ENCODE measurements around the gene PTPRM.

The PTPRM gene

DNA sequence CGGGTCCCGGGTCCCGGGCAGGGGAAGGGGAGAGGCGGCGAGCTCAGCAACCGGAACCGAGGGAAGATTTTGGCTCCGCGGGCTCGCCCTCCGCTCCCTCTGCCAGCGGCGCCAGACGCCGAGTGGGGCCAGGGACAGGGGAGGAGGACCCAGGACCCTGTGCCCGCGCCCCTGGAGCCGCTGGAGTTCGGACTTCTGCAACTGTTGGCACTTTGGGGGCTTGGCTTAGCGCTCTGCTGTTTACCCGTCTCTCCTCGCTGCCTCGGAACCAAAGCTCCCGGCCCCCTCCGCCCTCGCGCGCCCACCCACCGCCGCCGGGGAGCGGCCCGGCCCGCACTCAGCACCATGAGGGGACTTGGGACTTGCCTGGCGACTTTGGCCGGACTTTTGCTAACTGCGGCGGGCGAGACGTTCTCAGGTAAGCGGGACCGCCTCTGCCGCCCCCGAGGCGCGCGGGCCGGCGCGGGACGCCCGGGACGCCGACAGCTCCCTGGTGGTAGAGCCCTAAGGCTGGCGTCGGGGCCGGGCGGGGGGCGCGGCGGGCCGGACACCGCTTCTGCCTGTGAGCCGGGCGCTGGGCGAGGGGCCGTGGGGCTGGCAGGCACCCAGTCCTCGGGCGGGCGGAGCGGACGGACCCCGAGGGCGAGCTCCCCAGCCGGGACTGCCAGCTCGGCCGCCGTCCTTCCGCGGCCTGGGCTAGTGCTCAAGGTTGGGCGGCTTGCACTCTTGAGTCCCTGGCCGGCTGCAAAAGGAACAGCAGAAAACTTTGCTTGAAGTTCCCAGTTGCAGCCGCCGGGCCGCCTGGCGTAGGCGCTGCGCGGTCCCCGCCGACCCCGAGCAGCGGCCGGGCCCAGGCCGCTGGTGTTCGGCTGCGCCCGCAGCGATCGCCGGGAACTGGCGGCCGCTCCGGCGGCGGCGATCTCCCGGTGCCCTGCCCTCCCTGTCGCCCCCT is 634 bp downstream of the PTPRM start:
- no peak for DNase-seq (ENCODE audit: low read depth in 2 of 2)

DNA sequence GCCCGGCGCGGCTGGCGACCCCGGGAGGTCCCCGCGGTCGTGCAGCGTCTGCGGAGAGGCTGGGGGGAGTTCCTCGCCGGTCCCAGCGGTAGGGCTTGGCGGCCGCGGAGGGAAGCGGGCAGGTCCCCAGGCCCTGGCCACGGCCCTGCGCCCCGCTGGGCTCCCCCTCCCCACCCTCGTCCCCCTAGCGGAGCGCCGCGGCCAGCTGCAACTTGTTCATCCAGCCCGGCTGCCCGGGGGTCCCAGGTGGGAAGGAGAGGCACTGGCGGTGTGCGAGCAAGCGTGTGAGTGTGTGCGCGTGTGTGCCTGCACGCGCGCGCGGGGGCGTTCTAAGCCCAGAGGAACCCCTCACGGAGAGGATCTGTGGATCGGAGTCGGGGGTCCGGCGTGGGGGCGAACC is 1.3 kb downstream of the PTPRM start:
- no peak for DNase-seq (ENCODE audit: low read depth in 2 of 2)

DNA sequence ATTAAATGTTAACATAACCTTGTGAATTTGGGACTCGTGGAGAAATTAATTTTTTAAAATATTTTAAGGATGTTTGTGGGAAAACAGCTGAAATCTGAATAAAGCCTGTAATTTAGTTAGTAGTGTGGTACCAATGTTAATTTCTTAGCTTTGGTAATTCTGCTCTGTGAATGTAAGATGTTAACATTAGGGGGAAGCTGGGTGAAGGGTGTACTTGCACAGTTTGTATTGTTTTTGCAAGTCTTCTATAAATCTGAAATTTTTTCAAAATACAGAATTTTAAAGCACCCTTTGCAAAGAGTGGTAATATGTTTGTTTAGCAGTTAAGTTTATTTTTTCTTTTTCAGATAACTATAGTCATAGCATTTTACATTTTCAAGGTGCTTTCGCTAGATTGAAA is 4.5 kb downstream of the PTPRM start:
- DNase-seq (ENCODE audit: low read depth in 2 of 2): no peak

DNA sequence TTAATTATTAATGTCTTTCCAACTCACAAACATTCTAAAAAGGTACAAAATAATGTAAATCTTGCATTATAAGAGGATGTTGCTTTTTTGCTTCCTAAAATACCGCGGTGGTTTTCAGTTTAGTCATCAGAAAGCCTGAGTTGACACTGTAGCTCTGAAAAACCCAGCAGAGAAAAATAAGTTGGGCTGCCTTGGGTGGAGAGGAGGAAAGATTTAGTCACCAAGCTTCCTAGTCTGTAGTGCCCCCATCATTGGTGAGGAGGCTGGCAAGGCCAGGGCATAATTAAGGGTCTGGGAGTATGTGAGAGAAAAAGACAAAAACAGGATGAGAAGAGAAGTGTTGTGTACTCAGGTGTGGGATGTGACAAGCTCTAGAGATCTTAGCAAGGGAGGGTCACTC is 5.7 kb downstream of the PTPRM start:
- no peak for DNase-seq (ENCODE audit: low read depth in 2 of 2)

DNA sequence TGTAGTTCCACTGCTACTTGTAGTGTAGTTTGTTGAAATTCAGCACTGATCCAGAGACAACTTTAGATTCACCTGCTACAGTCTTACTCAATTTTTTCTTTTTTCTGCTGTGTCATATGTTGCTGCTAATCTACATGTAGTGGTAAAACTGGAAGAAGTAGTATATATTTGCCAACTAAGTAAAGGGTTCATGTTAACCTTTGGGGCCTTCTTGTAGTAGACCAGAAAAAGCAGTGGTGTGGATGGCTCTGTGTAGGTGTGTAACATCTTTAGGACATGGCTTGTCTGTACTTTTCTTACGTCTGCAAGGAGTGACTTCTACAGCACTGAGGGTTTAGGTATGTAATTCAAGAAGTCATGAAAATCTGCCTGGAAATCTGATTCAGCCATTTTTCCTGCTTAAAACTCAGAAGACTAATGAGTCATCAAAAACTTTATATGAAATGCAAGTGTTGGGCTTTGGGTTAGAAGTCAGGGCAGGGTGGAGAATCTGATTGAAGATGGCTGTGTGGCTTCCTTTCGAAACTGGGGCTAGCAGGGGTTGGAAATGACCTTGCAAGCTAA is 8.4 kb downstream of the PTPRM start:
- no peak for DNase-seq (ENCODE audit: low read depth in 2 of 2)

DNA sequence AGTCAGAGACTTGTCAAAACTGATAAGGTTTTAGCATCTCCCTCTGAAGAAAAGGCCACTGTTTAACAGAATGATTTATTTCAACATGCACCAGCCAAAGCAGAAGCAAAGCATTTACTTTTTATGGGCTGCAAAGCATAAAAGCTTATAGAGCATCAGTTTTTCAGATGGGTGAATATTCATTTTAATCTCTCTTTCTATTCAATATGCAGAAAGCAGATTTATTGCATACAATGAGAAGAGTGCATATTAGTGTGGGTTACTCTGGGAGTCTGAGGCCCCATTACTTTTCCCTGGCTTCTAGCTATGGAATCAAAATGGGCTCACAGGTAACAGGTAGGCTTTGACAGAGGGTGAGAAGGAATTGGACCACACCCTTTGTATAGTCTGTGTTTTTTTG is 9.0 kb downstream of the PTPRM start:
- DNase-seq (ENCODE audit: low read depth in 2 of 2): no peak

DNA sequence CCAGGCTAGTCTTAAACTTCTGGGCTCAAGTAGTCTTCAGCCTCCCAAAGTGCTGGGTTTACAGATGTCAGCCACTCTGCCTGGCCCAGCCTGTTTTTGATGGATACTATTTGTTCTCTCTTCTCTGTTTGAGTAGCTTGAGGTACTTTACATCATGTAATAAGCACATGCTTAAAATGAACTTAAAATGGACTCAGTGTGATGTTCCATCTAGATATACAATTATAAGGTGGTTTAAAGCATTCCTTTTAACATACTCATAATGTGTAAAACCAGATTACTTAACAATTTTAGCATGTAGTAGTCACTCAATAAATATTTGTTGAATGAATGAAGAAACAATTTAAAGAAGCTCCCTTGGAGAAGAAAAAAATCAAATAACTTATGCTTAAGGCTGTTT is 9.6 kb downstream of the PTPRM start:
- no peak for DNase-seq (ENCODE audit: low read depth in 2 of 2)

DNA sequence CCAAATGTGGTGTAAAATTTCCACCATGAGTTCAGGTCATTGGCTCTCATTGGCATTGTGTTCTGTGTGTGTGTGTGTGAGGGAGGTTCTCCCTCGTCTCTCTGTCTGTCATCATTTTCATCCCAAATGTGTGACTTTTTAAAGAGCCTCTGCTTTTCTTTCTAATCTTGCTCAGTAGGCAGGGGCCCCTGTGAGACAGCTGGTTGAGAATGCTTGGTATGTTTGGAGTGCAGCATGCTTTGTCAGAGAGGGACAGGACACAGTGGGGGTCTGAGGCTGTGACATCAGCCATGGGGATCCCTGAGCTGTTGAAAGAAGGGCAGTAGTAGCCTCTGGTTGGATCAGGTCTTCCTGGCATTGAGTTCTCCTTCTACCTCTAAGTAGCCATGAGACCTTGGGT is 10.6 kb downstream of the PTPRM start:
- no peak for DNase-seq (ENCODE audit: low read depth in 2 of 2)

DNA sequence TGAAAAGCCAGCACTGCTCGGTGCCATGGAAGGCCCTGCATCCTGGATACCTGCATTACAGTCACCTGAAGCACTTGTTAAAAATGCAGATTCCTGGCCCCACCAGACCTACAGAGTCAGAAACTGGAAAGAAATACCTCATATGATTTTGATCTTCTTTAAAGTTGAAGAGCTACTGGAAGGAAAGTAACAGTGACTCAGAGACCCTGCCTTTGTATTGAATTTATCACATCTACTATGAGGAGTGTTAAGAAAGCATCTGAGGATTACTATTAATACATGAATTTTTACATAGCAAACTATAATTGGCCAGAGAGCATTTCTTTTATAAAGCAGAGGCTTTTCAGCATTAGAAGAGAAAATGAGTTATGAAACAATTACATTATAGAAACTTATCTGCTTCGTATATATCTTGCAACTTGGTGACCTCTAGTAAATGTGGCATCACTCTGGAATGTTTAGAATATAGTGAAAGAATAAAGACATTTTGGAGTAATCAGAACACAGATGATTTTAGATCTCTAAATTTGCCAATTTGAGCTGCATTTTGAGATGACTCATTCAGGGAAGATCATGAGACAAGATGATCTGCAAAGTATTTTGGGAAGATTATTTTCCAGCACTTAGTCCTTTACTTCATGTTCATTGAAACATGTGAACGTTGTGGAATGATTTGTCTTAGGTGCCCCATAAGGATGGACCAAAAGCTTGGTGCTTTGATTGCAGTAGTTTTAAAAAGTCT is 12.2 kb downstream of the PTPRM start:
- DNase-seq (ENCODE audit: low read depth in 2 of 2): no peak

DNA sequence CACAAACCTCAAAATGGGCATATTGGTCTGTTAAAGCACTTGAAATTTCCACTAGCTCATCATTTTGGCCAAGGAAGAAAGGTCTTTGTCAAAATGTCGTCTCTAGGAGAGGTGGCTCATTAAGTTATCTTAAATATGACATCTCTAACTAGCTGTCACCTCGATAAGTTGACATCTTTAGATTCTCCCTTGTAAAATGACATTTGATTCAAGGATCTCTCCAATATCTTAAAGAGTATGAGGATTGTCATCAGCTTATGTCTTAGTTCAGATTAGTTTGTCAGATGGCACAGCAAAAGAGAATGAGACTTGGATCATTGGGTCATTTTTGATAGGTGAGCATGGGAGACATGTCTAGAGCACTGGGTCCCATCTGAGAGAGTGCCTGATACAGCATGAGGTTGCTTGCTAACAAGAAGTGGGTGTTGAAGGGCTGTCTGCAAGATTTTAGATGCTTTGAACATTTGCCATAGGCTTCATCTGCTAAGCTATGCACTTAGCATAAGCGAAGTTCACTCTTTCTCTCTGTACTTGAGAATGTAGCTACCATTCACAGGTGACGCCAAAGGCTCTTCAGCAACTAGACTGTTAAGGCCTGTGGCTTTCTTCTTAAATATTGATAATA is 12.9 kb downstream of the PTPRM start:
- no peak for DNase-seq (ENCODE audit: low read depth in 2 of 2)

DNA sequence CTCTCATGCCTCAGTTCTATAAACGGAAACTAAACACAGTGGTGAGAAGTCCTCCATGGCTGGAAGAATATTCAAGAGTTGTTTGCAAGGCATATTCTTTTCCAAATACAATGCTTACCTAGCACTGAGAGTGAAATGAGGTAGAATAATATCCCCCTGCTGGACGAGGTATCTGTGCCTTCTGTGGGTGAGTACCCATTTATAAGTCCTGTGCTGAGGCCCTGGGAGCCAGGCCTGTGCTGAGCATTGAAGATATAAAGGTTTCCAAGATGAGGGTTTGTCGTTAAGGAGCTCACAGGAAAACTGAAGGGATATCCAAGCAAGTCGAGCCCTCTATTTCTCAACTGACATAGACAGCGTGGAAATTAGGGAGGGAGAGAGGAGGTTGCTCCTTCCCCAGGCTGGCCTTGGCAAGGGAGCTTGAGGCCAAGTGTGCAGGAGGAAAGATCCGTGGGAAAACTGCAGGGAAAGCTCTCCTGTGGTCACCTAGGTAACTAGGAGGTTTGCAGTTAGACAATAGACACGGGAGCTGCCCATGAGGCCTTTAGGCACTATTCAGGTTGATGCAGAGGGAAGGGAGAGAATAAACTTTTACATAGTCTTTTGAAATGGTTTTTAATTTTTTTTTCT is 17.6 kb downstream of the PTPRM start:
- DNase-seq (ENCODE audit: low read depth in 2 of 2): no peak

DNA sequence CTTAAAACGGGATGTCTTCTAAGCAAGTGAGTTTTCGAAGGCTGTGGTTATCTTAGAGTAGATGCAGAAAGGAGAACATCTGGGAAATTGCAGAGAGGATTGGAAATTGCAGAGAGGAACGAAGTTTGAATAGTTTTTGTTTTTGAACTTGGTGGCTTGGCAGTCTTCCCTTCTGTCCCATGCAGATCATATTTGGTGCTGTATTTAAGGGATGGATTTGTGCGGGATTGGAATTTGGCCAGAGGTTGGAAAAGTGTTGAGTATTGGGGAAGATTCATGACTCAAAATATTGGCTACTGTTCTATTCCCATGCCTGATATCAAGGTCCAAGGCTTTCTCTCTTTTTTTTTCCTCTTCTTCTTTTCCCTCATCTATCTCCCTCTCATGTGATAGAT is 18.2 kb downstream of the PTPRM start:
- no peak for DNase-seq (ENCODE audit: low read depth in 2 of 2)

DNA sequence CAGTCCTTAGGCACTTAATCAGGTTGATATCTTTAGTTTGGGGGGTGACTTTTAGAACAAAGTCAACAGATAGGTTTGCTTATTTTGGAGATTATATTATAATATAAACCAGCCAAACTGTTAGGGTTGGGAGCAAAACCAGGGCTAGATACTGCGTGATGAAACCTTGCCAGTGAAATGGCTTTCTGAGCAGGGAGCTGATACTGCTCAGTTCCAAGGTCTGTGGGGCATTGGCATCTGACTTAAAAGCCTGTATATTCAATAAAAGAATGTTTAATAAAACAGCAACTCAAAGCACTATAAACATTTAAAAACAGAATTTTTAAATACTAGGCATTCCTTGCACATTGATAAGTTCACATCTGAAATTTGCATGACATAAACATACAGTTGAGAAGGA is 19.3 kb downstream of the PTPRM start:
- no peak for DNase-seq (ENCODE audit: low read depth in 2 of 2)

DNA sequence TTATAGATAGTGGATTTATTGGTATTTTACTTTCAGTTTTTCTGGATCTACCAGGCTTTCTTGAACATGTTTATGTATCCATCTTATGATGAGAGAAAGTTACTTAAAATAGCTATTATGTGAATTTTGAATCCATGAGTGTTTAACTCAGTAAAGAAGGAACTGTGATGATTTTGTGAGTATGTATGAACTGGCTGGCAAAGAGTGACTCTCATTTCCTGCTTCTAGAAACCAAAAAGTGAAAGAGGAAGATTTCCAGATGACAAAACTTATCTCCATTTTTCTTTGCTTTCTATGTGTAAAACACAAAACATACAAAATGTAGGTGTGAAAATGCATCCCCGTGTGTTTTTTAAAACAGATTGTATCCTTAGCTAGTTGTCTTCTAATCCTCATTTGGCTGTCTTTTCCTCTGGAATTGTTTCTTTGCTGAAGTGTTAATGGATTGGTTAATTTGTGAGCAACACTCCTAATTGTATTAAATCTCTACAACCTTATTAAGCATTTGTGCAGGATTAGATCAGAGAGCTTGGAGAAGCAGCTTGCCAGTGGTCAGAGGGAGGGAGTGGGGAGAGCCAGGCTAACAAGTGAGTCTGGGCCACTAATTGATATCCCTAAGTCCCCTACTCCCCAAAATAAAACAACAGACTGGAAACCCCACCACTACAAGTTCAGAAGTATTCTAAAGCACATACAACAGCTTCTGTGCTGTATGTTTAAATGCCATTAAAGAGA is 23.9 kb downstream of the PTPRM start:
- no peak for DNase-seq (ENCODE audit: low read depth in 2 of 2)

DNA sequence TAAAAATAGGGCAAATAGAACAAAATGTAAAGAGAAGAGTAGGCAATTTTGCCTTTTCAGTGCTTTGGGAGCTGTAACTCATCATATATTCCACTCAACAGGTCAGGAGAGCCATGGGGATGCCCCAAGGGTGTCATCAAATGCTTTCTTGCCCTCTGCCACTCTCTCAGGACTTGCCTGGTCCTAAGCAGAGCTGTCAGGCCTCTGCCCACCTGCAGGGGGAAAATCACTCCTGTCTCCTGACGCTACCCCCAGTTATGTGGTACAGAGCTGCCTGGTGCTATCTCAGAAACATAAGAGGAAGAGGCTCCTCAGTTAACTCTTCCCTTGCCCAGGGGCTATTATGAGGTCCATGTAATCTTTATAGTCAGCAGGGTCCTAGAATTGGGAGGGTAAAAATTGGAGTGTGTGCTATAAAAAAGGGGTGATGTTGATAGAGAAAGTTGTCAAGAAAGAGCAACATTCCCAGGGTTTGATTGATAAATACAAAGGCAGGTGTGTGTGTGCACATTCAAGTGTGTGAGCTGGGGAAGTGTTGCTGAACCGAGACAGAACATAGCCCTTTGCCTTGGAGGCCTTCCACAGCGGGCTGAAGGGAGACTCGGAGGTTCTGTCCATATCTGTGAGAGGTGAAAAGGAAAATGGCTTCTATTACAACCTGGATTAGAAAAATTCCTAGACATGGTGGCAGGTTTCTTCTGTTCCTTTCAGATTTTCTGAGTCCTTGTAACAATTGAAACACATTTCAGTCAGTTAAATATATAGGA is 25.4 kb downstream of the PTPRM start:
- no peak for DNase-seq (ENCODE audit: low read depth in 2 of 2)

DNA sequence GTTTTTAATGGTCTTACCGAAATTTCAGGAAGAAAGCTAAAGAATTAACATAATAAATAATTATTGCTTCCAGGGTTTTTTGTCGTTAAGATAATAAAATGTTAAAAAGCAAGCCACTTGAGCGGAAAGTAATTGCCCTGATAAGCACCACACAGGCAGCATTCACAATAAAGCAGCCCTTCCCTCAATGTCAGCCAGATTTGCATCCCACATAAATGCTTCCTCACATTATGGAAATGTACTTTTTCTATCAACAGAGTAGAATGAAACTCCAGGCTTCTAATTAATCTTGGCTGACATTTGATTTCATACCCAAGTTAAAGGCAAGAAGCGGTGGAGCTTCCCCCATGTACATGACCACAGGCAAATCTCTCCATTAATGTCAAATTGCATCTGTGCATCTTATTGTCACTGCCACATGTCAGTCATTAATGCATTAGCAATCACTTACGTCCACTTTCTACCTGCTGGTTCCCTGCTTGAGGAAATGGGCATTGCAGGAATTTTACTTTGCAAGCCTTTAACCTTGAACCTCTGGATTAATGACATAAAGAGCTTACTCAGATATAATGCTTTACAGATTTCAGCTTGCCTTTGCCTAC is 26.2 kb downstream of the PTPRM start:
- no peak for DNase-seq (ENCODE audit: low read depth in 2 of 2)

DNA sequence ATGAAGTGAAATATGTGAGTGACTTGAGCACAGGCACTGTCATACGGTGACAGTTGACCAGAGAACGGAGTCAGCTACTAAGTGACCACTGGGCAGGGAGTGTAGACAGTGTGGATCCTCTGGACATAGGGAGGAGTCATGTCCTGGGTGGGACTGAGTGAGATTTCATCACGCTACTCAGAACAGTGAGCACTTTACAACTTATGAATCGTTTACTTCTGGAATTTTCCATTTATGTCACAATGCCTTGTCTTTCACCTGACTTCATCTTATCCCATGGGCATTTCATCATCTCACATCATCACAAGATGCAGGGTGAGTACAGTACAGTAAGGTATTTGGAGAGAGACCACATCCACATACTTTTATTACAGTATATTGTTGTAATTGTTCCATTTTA is 29.0 kb downstream of the PTPRM start:
- no peak for DNase-seq (ENCODE audit: low read depth in 2 of 2)

DNA sequence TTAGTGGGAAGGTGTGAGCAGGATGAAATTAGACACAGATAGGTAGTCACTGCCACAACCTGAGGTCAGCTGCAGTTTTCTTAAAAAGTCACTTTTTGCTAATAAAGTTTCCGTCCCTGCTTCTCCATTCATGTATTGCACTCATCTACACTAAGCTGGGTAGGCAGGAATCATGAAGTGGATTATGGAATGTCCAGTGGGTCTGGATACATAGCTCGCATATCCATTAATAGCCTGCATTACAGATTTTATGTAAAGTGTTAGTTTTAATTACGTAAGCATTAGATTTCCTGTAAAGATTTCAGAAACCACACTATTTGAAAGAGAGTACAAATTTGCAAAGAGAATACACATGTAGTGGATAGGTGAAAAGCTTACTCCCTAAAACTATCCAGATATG is 30.4 kb downstream of the PTPRM start:
- DNase-seq (ENCODE audit: low read depth in 2 of 2): no peak

DNA sequence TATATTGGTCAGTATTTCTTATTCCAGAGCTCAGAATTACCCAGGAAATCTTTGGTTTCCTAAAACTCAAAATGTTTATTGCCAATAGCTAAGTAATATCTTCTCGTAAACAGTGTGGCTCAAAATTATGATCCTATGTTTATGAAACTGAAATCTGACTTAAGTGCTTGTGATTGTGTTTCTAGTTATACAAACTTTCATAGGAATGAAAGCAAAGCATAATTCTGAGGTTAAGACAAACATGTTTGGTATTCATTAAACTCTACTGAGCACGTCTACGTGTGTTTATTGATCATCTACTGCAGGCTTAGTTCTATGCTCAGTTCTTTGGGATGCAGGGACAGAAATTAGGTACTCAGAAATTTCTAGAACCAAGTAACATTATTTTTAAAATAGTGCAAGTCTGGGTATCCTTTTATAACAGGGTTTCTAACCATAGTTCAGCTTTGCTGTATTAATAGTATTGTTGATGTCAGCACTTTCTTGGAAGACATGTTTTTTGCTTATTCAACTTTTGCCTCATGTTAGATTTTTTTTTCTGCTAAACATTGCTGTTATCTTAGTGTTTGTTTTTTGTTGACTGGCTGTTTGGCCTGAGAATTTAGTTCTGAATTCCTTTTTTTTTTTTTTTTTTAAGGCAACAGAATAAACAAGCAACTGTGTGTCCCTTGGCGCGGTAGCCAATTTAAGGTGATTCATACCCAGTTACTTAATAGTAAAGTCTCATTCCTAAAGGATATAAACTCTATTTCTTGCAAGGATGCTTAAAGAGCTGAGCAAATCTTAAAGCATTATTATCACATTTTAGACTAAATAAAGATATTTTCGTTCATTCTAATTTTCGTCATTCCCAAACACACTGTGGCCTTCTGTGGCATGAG is 31.3 kb downstream of the PTPRM start:
- no peak for DNase-seq (ENCODE audit: low read depth in 2 of 2)
